Measurements from ENCODE around the gene ASPSCR1.

- no peak for TF ChIP-seq ZFX (IDR thresholded peaks at IDR 0.05)
- no peak for TF ChIP-seq CTCF (conservative IDR thresholded peaks at IDR 0.05)
Observed at GRCh38 chr17:82065193-82065637, 87.8 kb downstream of the ASPSCR1 start.

Data from C4-2B (cell line).